Inferior parietal cortex (tissue), 1 donor: ENCODE data around the gene RPP21.

Source experiments
- DNase-seq: peaks from one replicate; pipeline ENCODE4 v3.0.0-alpha.2; 2016; ENCODE audit errors: extremely low spot score

The RPP21 gene

GRCh38 chr6:30378290-30378937 lies 33.5 kb downstream of the RPP21 start:
- no peak for DNase-seq

- no peak for DNase-seq
Measured at GRCh38 chr6:30380464-30380863, 35.5 kb downstream of the RPP21 start.

GRCh38 chr6:30386166-30386565 lies 41.2 kb downstream of the RPP21 start:
- DNase-seq: no peak

DNA sequence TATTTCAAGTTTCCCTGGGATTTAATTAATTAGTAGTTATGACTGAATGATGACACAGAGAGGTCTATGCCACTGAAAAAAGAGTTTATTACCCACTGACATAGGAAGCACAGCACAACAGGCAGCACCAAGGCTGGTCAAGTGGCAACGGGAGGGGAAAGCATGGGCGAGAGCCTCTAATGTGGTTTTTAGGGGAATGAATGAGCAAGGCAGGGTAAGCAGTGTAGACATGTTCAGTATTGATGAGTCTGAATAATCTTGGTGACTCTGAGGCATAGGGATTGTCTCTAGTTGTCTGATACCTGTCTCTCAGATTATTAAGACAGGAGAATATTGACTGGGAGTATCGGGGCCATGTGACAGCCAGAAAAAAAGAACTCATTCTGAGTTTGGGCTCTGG lies 46.3 kb downstream of the RPP21 start:
- no peak for DNase-seq

DNA sequence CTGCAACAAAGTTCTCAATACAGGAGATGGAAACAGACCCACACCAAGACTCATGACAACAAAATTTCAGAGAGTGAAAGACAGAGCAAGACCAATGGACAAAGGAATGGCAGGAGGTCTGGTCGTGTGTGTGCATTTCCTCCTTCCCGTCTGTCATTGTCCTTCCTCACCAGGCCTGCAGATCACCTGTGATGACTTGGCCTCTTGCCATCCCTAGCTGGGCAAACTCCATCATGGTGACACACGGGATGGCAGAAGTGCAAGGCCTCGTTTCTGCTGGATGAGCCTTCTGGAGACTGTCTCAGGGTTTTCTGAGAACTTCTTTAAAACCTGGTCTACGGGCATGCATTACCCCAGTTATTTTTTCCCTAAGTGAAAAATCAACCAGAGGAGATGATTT lies 49.2 kb downstream of the RPP21 start:
- DNase-seq: no peak
